OCI-LY3 (cell line): ENCODE results near the gene ZNF521.

Experiments used
- CTCF ChIP-seq: fragments of 200-600, 300-600 bp; sonication (generic); IDR thresholded peaks from 2 replicates; pipeline ENCODE4 v1.5.1; 2014; ENCODE audit warnings: antibody characterized with exemption, low read length, low read depth
- EZH2phosphoT487 ChIP-seq: fragments of 200-600 bp; shearing (Covaris generic); IDR thresholded peaks from 2 replicates; pipeline ENCODE4 v1.6.1; 2018; ENCODE audit warnings: antibody characterized with exemption, mixed run types, low read depth

GRCh38 chr18:25187521-25188192 is 164.3 kb downstream of the ZNF521 start:
- TF ChIP-seq CTCF (no peak), EZH2phosphoT487 (no peak)
